HL-60 (cell line): Measurements from ENCODE around the gene IFNAR2.
"Not testable (repeated sequence)": the region's sequence is repeated elsewhere in the genome, so short reads cannot be mapped to it uniquely, and the experiment has no call there.

Experiments used
- DNase-seq, 2 experiments: peaks; one replicate each; pipeline ENCODE4 v3.0.0-alpha.2; 2010 to 2020; ENCODE audit warnings: low read depth in 1 of 2, low spot score in 1 of 2
- H3K27ac ChIP-seq: fragments of 250-450 bp; sonication (Bioruptor Pico); replicated peaks from 2 replicates; pipeline ENCODE4 v1.5.1; 2020; ENCODE audit warnings: mild to moderate bottlenecking, moderate library complexity
- H3K27me3 ChIP-seq: fragments of 250-450 bp; sonication (Bioruptor Pico); 2 replicates; pipeline ENCODE4 v1.5.1; 2021; ENCODE audit warnings: mild to moderate bottlenecking, moderate library complexity; ENCODE audit not compliant: insufficient read depth, poor library complexity, severe bottlenecking
- H3K4me3 ChIP-seq: replicated peaks from 2 replicates; pipeline ENCODE4 v1.5.1; 2011; ENCODE audit warnings: mild to moderate bottlenecking, control low read depth, low read length; ENCODE audit not compliant: insufficient read depth
- GABPA ChIP-seq: IDR thresholded peaks from 2 replicates; pipeline ENCODE4 v1.6.1; 2012; ENCODE audit warnings: low read depth
- POLR2AphosphoS5 ChIP-seq: IDR thresholded peaks from 2 replicates; pipeline ENCODE4 v1.6.1; 2012; ENCODE audit warnings: low read depth
- REST ChIP-seq: IDR thresholded peaks from 2 replicates; pipeline ENCODE4 v1.6.1; 2012; ENCODE audit warnings: low read depth; ENCODE audit not compliant: insufficient replicate concordance
- SPI1 ChIP-seq: IDR thresholded peaks from 2 replicates; pipeline ENCODE4 v1.6.1; 2012; ENCODE audit warnings: low read depth, mild to moderate bottlenecking, borderline replicate concordance
- TF ChIP-seq, protein P1 (sequence below): IDR thresholded peaks from one replicate; pipeline ENCODE4 v1.5.1; 2011; ENCODE audit warnings: low read length, control low read depth, inconsistent platforms; ENCODE audit not compliant: insufficient read depth

IFNAR2 gene

GRCh38 chr21:33242846-33243245 lies 13.1 kb downstream of the IFNAR2 start:
- not testable (repeated sequence) for H3K4me3 ChIP-seq, DNase-seq, H3K27me3 ChIP-seq
- H3K27ac ChIP-seq: peak overlapping the region; percentile 57

DNA sequence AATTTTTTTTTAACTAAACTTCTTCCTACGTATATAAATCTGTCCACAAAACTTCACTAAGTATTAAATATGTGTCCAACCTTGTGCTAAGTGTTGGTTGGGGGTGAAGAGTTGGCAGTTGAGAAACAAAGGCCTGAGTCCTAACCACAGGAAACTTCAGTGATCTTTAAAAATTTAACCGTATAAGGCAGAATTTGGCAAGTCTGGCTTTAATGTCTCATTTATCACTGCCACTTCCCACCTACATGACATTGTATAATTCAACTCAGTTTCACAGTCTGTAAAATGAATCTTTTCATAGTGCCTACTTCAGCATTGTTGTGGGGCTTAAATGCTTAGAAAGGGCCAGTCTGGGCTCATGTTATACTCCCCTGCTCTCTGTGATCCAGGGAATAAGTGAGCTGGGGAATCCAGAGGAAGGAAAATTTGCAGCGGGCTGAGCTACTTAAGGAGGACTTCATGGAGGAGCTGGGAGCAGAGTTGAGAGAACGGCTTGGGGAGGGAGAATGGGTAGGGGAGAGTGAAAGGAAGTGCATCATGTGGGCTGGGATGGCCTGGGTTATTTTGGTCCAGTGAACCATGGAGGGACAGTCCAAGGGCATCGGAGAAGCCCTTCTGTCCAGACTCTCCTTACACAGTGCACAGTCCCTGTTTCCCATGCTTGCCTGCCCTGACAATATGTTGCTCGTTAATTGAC lies 14.5 kb downstream of the IFNAR2 start:
- peak overlapping the region; percentile 57 for H3K27ac ChIP-seq
- no peaks in the 10 kb centered on the region for H3K27me3 ChIP-seq
- DNase-seq: peak in 1 of 2 experiments; percentile 35
- H3K4me3 ChIP-seq: no peak overlapping the region
- TF ChIP-seq, protein P1, sequence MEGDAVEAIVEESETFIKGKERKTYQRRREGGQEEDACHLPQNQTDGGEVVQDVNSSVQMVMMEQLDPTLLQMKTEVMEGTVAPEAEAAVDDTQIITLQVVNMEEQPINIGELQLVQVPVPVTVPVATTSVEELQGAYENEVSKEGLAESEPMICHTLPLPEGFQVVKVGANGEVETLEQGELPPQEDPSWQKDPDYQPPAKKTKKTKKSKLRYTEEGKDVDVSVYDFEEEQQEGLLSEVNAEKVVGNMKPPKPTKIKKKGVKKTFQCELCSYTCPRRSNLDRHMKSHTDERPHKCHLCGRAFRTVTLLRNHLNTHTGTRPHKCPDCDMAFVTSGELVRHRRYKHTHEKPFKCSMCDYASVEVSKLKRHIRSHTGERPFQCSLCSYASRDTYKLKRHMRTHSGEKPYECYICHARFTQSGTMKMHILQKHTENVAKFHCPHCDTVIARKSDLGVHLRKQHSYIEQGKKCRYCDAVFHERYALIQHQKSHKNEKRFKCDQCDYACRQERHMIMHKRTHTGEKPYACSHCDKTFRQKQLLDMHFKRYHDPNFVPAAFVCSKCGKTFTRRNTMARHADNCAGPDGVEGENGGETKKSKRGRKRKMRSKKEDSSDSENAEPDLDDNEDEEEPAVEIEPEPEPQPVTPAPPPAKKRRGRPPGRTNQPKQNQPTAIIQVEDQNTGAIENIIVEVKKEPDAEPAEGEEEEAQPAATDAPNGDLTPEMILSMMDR: no peak
- TF ChIP-seq SPI1 (no peak), POLR2AphosphoS5 (no peak), REST (no peak), GABPA (no peak)

DNA sequence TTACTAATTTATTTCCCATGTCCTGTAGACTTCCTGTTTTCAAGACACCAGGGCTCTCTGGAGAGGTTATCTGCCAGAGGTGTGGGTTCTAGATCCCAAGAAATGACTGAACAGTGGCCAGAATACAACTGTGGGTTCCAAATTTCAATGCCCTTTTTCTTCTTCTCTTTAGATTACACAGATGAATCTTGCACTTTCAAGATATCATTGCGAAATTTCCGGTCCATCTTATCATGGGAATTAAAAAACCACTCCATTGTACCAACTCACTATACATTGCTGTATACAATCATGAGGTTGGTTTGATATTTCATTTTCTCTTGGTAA lies 15.0 kb downstream of the IFNAR2 start:
- H3K27me3 ChIP-seq: no peaks in the 10 kb centered on the region
- peak overlapping the region; percentile 57 for H3K27ac ChIP-seq
- TF ChIP-seq POLR2AphosphoS5 (no peak), SPI1 (peak; percentile 79)
- TF ChIP-seq, protein P1: no peak
- peak in 1 of 2 experiments; percentile 29 for DNase-seq
- H3K4me3 ChIP-seq: no peak overlapping the region

DNA sequence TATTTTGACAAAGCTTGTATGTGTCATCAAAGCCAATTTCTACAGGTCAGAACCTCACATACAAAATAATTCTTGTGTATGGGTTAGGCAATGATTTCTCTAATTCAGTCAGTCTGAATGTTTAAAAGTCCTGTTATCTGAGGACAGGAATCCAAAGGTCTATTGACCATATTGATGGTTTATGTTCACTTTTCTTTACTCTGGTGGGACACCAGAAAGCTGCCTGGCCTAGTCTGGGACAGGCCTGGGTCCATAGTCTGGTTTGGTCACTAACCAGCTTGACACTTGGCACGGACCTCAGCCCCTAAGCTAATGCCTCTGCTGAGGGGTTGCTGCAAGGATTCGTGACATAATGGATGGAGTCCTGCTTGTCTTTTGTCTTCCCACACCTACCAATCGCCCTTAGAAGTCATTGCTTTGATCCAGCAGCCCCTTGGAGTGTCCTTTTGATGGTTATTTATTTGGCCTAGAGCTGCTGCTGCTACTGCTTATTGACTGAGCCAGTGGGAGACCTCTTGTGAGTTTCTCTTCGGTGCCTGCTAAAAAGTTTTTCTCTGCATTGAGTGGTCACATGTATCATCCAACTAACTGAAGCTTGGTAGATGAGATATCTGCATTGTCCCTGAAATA lies 15.7 kb downstream of the IFNAR2 start:
- no peaks in the 10 kb centered on the region for H3K27me3 ChIP-seq
- peak overlapping the region; percentile 57 for H3K27ac ChIP-seq
- no peak for DNase-seq

DNA sequence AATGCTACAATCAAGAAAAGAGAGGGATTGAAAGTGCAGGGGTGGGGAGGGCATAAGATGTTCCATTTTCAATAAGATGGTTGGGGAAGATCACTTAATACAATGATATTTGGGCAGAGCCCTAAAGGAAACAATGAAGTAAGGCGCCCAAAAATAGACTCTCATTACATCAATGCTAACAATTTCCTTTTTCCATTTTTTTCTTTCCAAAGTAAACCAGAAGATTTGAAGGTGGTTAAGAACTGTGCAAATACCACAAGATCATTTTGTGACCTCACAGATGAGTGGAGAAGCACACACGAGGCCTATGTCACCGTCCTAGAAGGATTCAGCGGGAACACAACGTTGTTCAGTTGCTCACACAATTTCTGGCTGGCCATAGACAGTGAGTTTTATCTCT lies 16.8 kb downstream of the IFNAR2 start:
- no peak for DNase-seq
- no peak for TF ChIP-seq GABPA
- TF ChIP-seq, protein P1: no peak
- no peak for TF ChIP-seq SPI1
- TF ChIP-seq POLR2AphosphoS5: no peak
- TF ChIP-seq REST: no peak
- Histone ChIP-seq H3K27ac (peak overlapping the region; percentile 73), H3K4me3 (no peak overlapping the region), H3K27me3 (no peaks in the 10 kb centered on the region)

More for the DNA sequence above, 15.7 kb downstream of the IFNAR2 start:
- H3K4me3 ChIP-seq: no peak overlapping the region
- no peak for TF ChIP-seq POLR2AphosphoS5
- TF ChIP-seq, protein P1: no peak
- TF ChIP-seq GABPA: no peak
- TF ChIP-seq SPI1: no peak
